Gastroesophageal sphincter (tissue), 2 donors: Measurements from ENCODE around the gene THOC6.

Experiments used
- EP300 ChIP-seq: sonication (generic); formaldehyde crosslinking; IDR thresholded peaks from one replicate; pipeline ENCODE4 v1.6.1; 2017; ENCODE audit warnings: antibody characterized with exemption, mild to moderate bottlenecking
- POLR2AphosphoS5 ChIP-seq: sonication (generic); formaldehyde crosslinking; IDR thresholded peaks from one replicate; pipeline ENCODE4 v1.6.1; 2017; ENCODE audit warnings: antibody characterized with exemption

DNA sequence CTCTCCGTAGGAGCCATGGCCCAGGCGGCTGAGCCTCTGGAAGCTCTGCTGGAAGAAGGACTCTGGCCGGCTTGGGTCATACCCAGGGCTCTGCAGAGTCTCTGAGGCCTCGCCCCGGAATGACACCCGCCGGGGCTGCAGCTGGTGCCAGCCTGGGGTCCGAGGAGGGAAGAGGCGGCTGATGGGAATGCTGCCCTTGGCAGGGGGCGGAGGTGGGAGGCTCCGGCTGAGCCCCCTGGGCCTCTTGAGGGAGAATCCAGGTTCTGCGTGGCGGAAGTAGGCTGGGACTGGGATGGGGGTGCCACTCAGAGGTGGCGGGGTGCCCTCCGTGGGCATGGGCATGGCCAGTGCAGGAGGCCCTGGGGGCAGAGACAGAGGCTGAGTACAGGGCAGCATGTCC, 47.2 kb upstream of the THOC6 start:
- no peak for TF ChIP-seq POLR2AphosphoS5
- no peak for TF ChIP-seq EP300
